ENCODE results near the gene DGKD.

The DGKD gene

GRCh38 chr2:233519787-233520611, 165.7 kb downstream of the DGKD start:
- no peak for DNase-seq
